GM23338 (cell line): ENCODE measurements around the gene C6orf120. TPM values are rescaled to one million over a fixed set of nuclear protein-coding genes. Genes with fewer than 3 reads are reported as not detected.

Experiments used
- ATAC-seq: fragments of 200-7000 bp; cut with Tn5 transposase; 3 replicates; pipeline ENCODE4 v1.9.1; 2020
- DNase-seq: peaks from one replicate; pipeline ENCODE4 v3.0.0-alpha.2; 2015; ENCODE audit warnings: low spot score
- H2AFZ ChIP-seq: fragments of 200-600 bp; sonication (generic); 2 replicates; pipeline ENCODE4 v1.8.0; 2016; ENCODE audit warnings: antibody characterized with exemption, mild to moderate bottlenecking, moderate library complexity
- H3F3A ChIP-seq: fragments of 200-600 bp; sonication (generic); replicated peaks from 2 replicates; pipeline ENCODE4 v1.8.0; 2017; ENCODE audit warnings: antibody characterized with exemption, mixed run types, low read depth
- H3K27ac ChIP-seq: fragments of 200-600 bp; sonication (generic); 2 replicates; pipeline ENCODE4 v1.6.1; 2016; ENCODE audit warnings: low read depth
- H3K27me3 ChIP-seq: fragments of 200-600 bp; sonication (generic); 2 replicates; pipeline ENCODE4 v1.8.0; 2016; ENCODE audit warnings: mild to moderate bottlenecking, mixed run types, moderate library complexity; ENCODE audit not compliant: insufficient read depth
- H3K36me3 ChIP-seq: fragments of 200-600 bp; sonication (generic); 2 replicates; pipeline ENCODE4 v1.8.0; 2016; ENCODE audit warnings: mild to moderate bottlenecking; ENCODE audit not compliant: insufficient read depth
- H3K4me1 ChIP-seq: fragments of 200-600 bp; sonication (generic); 2 replicates; pipeline ENCODE4 v1.8.0; 2016; ENCODE audit warnings: mild to moderate bottlenecking, moderate library complexity; ENCODE audit not compliant: insufficient read depth
- H3K4me2 ChIP-seq: fragments of 200-600 bp; sonication (generic); 2 replicates; pipeline ENCODE4 v1.7.1; 2017; ENCODE audit warnings: mixed run types
- H3K4me3 ChIP-seq: fragments of 200-600 bp; sonication (generic); 2 replicates; pipeline ENCODE4 v1.6.1; 2016; ENCODE audit warnings: mixed run types
- H3K79me2 ChIP-seq: fragments of 200-600 bp; sonication (generic); replicated peaks from 2 replicates; pipeline ENCODE4 v1.8.0; 2017; ENCODE audit warnings: mild to moderate bottlenecking; ENCODE audit not compliant: insufficient read depth
- H3K9me2 ChIP-seq: fragments of 200-600 bp; sonication (generic); 2 replicates; pipeline ENCODE4 v1.8.0; 2017; ENCODE audit not compliant: insufficient read depth
- H4K20me1 ChIP-seq: fragments of 200-600 bp; sonication (generic); replicated peaks from 2 replicates; pipeline ENCODE4 v1.8.0; 2017; ENCODE audit warnings: mild to moderate bottlenecking; ENCODE audit not compliant: insufficient read depth
- H3K27ac Mint-ChIP-seq: 2 replicates; pipeline ENCODE4 v1.8.0; 2020; ENCODE audit warnings: inconsistent platforms, mild to moderate bottlenecking, moderate library complexity, mixed read lengths
- H3K27me3 Mint-ChIP-seq: 3 replicates; pipeline ENCODE4 v1.8.0; 2022; ENCODE audit warnings: low read depth, mild to moderate bottlenecking, moderate library complexity, mixed read lengths, inconsistent platforms; ENCODE audit not compliant: insufficient read depth, poor library complexity
- H3K36me3 Mint-ChIP-seq: 3 replicates; pipeline ENCODE4 v1.8.0; 2021; ENCODE audit warnings: low read depth, mild to moderate bottlenecking, inconsistent platforms, moderate library complexity, mixed read lengths
- H3K4me1 Mint-ChIP-seq: 3 replicates; pipeline ENCODE4 v1.8.0; 2020; ENCODE audit warnings: mild to moderate bottlenecking, inconsistent platforms, mixed read lengths
- H3K4me3 Mint-ChIP-seq: 3 replicates; pipeline ENCODE4 v1.8.0; 2021; ENCODE audit warnings: moderate library complexity, mild to moderate bottlenecking, inconsistent platforms, mixed read lengths
- H3K9me3 Mint-ChIP-seq: 3 replicates; pipeline ENCODE4 v1.8.0; 2020; ENCODE audit warnings: moderate library complexity, mild to moderate bottlenecking, inconsistent platforms, mixed read lengths
- CREB1 ChIP-seq: fragments of 250-450 bp; sonication (Bioruptor Pico); IDR thresholded peaks from 2 replicates; pipeline ENCODE4 v1.5.0; 2020; ENCODE audit warnings: low read depth, mild to moderate bottlenecking, moderate library complexity
- EZH2 ChIP-seq: fragments of 200-600 bp; sonication (generic); IDR thresholded peaks from one replicate; pipeline ENCODE4 v1.8.0; 2017; ENCODE audit warnings: antibody characterized with exemption, mild to moderate bottlenecking, low read depth; ENCODE audit not compliant: unreplicated experiment
- EZH2phosphoT487 ChIP-seq: fragments of 200-600 bp; sonication (generic); IDR thresholded peaks from one replicate; pipeline ENCODE4 v1.8.1; 2018; ENCODE audit warnings: antibody characterized with exemption; ENCODE audit not compliant: unreplicated experiment
- JUNB ChIP-seq: IDR thresholded peaks from one replicate; pipeline ENCODE4 v1.6.1; 2016; ENCODE audit warnings: antibody characterized with exemption; ENCODE audit not compliant: unreplicated experiment
- NANOG ChIP-seq: IDR thresholded peaks from 2 replicates; pipeline ENCODE4 v1.6.1; 2016; ENCODE audit warnings: antibody characterized with exemption, borderline replicate concordance
- POLR2AphosphoS5 ChIP-seq: IDR thresholded peaks from 2 replicates; pipeline ENCODE4 v1.6.1; 2016; ENCODE audit warnings: antibody characterized with exemption, low read depth
- STAT1 ChIP-seq: IDR thresholded peaks from one replicate; pipeline ENCODE4 v1.6.1; 2016; ENCODE audit warnings: antibody characterized with exemption; ENCODE audit not compliant: unreplicated experiment
- ZNF114 ChIP-seq: fragments of 250-450 bp; sonication (Bioruptor Pico); IDR thresholded peaks from 2 replicates; pipeline ENCODE4 v1.5.0; 2020; ENCODE audit warnings: mild to moderate bottlenecking, moderate library complexity
- ZNF331 ChIP-seq: fragments of 250-450 bp; sonication (Bioruptor Pico); IDR thresholded peaks from 2 replicates; pipeline ENCODE4 v1.5.0; 2020; ENCODE audit warnings: low read depth, mild to moderate bottlenecking, moderate library complexity
- polyA plus RNA-seq: library from polyadenylated mRNA; unstranded; fragments of >200 nt; fragmentation: Nextera tagmentation; extraction: Ambion mirVana; gene quantifications from 2 replicates; pipeline ENCODE4 v1.2.1, GENCODE V29; 2016
- total RNA-seq: library from RNA; depleted of rRNA; stranded (reverse); fragments of >200 nt; shearing (Covaris generic); gene quantifications from 2 replicates; pipeline ENCODE4 v1.2.3, GENCODE V29; 2014
- TF ChIP-seq, protein P1 (sequence below): IDR thresholded peaks from one replicate; pipeline ENCODE4 v1.6.1; 2018; ENCODE audit warnings: antibody characterized with exemption; ENCODE audit not compliant: unreplicated experiment
- TF ChIP-seq, protein P2 (sequence below): fragments of 250-450 bp; sonication (Bioruptor Pico); IDR thresholded peaks from 2 replicates; pipeline ENCODE4 v1.5.0; 2020; ENCODE audit warnings: mild to moderate bottlenecking, moderate library complexity
- TF ChIP-seq, protein P3 (sequence below), 2 experiments: fragments of 200-600 bp in 1 of 2; sonication (generic) in 1 of 2; conservative IDR thresholded peaks; 2 replicates each; pipeline versions ENCODE4 v1.5.1 to v1.6.1; 2016 to 2017; ENCODE audit warnings: antibody characterized with exemption in 2 of 2, low read depth in 2 of 2, mild to moderate bottlenecking in 2 of 2, moderate library complexity in 1 of 2
- TF ChIP-seq, protein P4 (sequence below): IDR thresholded peaks from 2 replicates; pipeline ENCODE4 v1.6.1; 2016; ENCODE audit warnings: antibody characterized with exemption

Gene C6orf120
- total and polyA plus RNA-seq, 2 experiments from 2014 or later = 18.8 to 57.3 TPM

DNA sequence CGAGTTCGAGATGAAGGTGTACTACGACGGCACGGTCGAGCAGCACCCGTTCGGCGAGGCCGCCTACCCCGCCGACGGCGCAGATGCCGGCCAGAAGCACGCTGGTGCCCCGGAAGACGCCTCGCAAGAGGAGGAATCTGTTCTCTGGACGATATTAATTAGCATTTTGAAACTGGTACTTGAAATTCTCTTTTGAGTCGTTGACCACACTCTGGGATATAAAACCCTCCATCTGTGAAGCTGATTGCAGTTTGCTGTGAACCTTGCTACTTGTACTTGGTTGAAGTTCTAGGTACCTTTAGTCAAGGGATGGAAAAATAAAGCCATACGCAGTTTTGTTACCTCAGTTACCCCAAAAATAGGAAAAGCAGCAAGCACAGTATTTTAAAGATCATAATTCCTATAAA, 917 bp downstream of the C6orf120 start:
- Mint-ChIP-seq H3K27ac (peak overlapping the region; percentile 90), H3K9me3 (no peaks in the 10 kb centered on the region; the same call in 2 of the 3 replicates), H3K4me3 (peak overlapping the region; percentile 90), H3K36me3 (peaks cover 30% of the 10 kb centered on the region), H3K27me3 (no peaks in the 10 kb centered on the region), H3K4me1 (peaks cover 27% of the 10 kb centered on the region)
- Histone ChIP-seq H3K27me3 (no peaks in the 10 kb centered on the region), H3K4me3 (peak overlapping the region; percentile 92), H3K9me2 (no peaks in the 10 kb centered on the region), H3K79me2 (peaks cover 61% of the 10 kb centered on the region), H3K4me2 (peak overlapping the region; percentile 89), H3K36me3 (no peaks in the 10 kb centered on the region), H3F3A (no peaks in the 10 kb centered on the region), H4K20me1 (peaks cover 4% of the 10 kb centered on the region), H3K4me1 (peaks cover 17% of the 10 kb centered on the region), H3K27ac (no peak overlapping the region), H2AFZ (no peak overlapping the region)
- no peak for DNase-seq
- TF ChIP-seq STAT1 (no peak), NANOG (no peak), EZH2 (no peak), ZNF114 (no peak), EZH2phosphoT487 (no peak), JUNB (no peak), ZNF331 (CRISPR knock-in tag) (no peak), CREB1 (CRISPR knock-in tag) (no peak), POLR2AphosphoS5 (no peak)
- TF ChIP-seq, protein P1, sequence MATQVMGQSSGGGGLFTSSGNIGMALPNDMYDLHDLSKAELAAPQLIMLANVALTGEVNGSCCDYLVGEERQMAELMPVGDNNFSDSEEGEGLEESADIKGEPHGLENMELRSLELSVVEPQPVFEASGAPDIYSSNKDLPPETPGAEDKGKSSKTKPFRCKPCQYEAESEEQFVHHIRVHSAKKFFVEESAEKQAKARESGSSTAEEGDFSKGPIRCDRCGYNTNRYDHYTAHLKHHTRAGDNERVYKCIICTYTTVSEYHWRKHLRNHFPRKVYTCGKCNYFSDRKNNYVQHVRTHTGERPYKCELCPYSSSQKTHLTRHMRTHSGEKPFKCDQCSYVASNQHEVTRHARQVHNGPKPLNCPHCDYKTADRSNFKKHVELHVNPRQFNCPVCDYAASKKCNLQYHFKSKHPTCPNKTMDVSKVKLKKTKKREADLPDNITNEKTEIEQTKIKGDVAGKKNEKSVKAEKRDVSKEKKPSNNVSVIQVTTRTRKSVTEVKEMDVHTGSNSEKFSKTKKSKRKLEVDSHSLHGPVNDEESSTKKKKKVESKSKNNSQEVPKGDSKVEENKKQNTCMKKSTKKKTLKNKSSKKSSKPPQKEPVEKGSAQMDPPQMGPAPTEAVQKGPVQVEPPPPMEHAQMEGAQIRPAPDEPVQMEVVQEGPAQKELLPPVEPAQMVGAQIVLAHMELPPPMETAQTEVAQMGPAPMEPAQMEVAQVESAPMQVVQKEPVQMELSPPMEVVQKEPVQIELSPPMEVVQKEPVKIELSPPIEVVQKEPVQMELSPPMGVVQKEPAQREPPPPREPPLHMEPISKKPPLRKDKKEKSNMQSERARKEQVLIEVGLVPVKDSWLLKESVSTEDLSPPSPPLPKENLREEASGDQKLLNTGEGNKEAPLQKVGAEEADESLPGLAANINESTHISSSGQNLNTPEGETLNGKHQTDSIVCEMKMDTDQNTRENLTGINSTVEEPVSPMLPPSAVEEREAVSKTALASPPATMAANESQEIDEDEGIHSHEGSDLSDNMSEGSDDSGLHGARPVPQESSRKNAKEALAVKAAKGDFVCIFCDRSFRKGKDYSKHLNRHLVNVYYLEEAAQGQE = no peak
- TF ChIP-seq, protein P2, sequence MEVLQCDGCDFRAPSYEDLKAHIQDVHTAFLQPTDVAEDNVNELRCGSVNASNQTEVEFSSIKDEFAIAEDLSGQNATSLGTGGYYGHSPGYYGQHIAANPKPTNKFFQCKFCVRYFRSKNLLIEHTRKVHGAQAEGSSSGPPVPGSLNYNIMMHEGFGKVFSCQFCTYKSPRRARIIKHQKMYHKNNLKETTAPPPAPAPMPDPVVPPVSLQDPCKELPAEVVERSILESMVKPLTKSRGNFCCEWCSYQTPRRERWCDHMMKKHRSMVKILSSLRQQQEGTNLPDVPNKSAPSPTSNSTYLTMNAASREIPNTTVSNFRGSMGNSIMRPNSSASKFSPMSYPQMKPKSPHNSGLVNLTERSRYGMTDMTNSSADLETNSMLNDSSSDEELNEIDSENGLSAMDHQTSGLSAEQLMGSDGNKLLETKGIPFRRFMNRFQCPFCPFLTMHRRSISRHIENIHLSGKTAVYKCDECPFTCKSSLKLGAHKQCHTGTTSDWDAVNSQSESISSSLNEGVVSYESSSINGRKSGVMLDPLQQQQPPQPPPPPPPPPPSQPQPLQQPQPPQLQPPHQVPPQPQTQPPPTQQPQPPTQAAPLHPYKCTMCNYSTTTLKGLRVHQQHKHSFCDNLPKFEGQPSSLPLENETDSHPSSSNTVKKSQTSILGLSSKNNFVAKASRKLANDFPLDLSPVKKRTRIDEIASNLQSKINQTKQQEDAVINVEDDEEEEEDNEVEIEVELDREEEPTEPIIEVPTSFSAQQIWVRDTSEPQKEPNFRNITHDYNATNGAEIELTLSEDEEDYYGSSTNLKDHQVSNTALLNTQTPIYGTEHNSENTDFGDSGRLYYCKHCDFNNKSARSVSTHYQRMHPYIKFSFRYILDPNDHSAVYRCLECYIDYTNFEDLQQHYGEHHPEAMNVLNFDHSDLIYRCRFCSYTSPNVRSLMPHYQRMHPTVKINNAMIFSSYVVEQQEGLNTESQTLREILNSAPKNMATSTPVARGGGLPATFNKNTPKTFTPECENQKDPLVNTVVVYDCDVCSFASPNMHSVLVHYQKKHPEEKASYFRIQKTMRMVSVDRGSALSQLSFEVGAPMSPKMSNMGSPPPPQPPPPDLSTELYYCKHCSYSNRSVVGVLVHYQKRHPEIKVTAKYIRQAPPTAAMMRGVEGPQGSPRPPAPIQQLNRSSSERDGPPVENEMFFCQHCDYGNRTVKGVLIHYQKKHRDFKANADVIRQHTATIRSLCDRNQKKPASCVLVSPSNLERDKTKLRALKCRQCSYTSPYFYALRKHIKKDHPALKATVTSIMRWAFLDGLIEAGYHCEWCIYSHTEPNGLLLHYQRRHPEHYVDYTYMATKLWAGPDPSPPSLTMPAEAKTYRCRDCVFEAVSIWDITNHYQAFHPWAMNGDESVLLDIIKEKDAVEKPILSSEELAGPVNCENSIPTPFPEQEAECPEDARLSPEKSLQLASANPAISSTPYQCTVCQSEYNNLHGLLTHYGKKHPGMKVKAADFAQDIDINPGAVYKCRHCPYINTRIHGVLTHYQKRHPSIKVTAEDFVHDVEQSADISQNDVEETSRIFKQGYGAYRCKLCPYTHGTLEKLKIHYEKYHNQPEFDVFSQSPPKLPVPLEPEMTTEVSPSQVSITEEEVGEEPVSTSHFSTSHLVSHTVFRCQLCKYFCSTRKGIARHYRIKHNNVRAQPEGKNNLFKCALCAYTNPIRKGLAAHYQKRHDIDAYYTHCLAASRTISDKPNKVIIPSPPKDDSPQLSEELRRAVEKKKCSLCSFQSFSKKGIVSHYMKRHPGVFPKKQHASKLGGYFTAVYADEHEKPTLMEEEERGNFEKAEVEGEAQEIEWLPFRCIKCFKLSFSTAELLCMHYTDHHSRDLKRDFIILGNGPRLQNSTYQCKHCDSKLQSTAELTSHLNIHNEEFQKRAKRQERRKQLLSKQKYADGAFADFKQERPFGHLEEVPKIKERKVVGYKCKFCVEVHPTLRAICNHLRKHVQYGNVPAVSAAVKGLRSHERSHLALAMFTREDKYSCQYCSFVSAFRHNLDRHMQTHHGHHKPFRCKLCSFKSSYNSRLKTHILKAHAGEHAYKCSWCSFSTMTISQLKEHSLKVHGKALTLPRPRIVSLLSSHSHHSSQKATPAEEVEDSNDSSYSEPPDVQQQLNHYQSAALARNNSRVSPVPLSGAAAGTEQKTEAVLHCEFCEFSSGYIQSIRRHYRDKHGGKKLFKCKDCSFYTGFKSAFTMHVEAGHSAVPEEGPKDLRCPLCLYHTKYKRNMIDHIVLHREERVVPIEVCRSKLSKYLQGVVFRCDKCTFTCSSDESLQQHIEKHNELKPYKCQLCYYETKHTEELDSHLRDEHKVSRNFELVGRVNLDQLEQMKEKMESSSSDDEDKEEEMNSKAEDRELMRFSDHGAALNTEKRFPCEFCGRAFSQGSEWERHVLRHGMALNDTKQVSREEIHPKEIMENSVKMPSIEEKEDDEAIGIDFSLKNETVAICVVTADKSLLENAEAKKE (CRISPR knock-in tag) = no peak
- TF ChIP-seq, protein P3, sequence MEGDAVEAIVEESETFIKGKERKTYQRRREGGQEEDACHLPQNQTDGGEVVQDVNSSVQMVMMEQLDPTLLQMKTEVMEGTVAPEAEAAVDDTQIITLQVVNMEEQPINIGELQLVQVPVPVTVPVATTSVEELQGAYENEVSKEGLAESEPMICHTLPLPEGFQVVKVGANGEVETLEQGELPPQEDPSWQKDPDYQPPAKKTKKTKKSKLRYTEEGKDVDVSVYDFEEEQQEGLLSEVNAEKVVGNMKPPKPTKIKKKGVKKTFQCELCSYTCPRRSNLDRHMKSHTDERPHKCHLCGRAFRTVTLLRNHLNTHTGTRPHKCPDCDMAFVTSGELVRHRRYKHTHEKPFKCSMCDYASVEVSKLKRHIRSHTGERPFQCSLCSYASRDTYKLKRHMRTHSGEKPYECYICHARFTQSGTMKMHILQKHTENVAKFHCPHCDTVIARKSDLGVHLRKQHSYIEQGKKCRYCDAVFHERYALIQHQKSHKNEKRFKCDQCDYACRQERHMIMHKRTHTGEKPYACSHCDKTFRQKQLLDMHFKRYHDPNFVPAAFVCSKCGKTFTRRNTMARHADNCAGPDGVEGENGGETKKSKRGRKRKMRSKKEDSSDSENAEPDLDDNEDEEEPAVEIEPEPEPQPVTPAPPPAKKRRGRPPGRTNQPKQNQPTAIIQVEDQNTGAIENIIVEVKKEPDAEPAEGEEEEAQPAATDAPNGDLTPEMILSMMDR (conservative IDR thresholded peaks at IDR 0.05; ENCODE audit: low read depth in 2 of 2) = no peak
- TF ChIP-seq, protein P4, sequence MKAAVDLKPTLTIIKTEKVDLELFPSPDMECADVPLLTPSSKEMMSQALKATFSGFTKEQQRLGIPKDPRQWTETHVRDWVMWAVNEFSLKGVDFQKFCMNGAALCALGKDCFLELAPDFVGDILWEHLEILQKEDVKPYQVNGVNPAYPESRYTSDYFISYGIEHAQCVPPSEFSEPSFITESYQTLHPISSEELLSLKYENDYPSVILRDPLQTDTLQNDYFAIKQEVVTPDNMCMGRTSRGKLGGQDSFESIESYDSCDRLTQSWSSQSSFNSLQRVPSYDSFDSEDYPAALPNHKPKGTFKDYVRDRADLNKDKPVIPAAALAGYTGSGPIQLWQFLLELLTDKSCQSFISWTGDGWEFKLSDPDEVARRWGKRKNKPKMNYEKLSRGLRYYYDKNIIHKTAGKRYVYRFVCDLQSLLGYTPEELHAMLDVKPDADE = no peak
- peak; percentile 25 for ATAC-seq
